Kidney (tissue), 14 donors: Measurements from ENCODE around the gene THBS2. TPM values are rescaled to one million over a fixed set of nuclear protein-coding genes. Genes with fewer than 3 reads are reported as not detected.

ENCODE experiments used
- DNase-seq, 5 donors: peaks; one replicate each; pipeline ENCODE4 v3.0.0-alpha.2; 2013 to 2020
- FAIRE-seq: peaks from 2 replicates; lab custom pipeline; 2012; peaks lifted over from hg19 to GRCh38; lab: Jason Lieb, UNC
- H3K27ac ChIP-seq, 2 donors: one replicate each; pipeline ENCODE4 v1.7.0; 2013; ENCODE audit warnings: low read depth in 2 of 2, low read length in 2 of 2, inconsistent platforms in 1 of 2
- H3K27me3 ChIP-seq: one replicate; pipeline ENCODE4 v1.7.1; 2013; ENCODE audit warnings: low read length, inconsistent platforms; ENCODE audit not compliant: control insufficient read depth, insufficient read depth
- H3K36me3 ChIP-seq, 3 donors: one replicate each; pipeline versions ENCODE4 v1.7.0 to v1.7.1; 2013; ENCODE audit warnings: low read length in 3 of 3, control low read depth in 1 of 3, inconsistent platforms in 1 of 3; ENCODE audit not compliant: insufficient read depth in 3 of 3, control insufficient read depth in 2 of 3
- H3K4me1 ChIP-seq, 3 donors: one replicate each; pipeline versions ENCODE4 v1.7.0 to v1.7.1; 2013; ENCODE audit warnings: low read length in 3 of 3, inconsistent platforms in 1 of 3, low read depth in 1 of 3; ENCODE audit not compliant: control insufficient read depth in 2 of 3, insufficient read depth in 2 of 3
- H3K4me3 ChIP-seq, 3 donors: one replicate each; pipeline versions ENCODE4 v1.7.0 to v1.8.1; 2013; ENCODE audit warnings: low read length in 3 of 3, control low read depth in 1 of 3, inconsistent platforms in 1 of 3
- H3K9ac ChIP-seq, 3 donors: one replicate each; pipeline versions ENCODE4 v1.7.0 to v1.7.1; 2013; ENCODE audit warnings: low read length in 3 of 3, control low read depth in 1 of 3, inconsistent platforms in 1 of 3
- H3K9me3 ChIP-seq, 3 donors: one replicate each; pipeline versions ENCODE4 v1.7.0 to v1.7.1; 2013; ENCODE audit warnings: low read length in 3 of 3, control low read depth in 1 of 3, inconsistent platforms in 1 of 3; ENCODE audit not compliant: control insufficient read depth in 2 of 3, insufficient read depth in 1 of 3
- intact Hi-C: fragments of 100-400 bp; cut with DNase I; formaldehyde crosslinking; loops from one replicate; pipeline ENCODE4 v1.11.1; 2022
- polyA plus RNA-seq: library from polyadenylated mRNA; stranded (reverse); fragments of 350-450 nt; fragmentation: Illumina TruSeq; extraction: RNeasy Lipid Tissue Mini Kit (QIAGEN cat#74804); gene quantifications from one replicate; pipeline ENCODE4 v1.2.3, GENCODE V29; 2014; ENCODE audit warnings: low read depth, low replicate concordance; ENCODE audit not compliant: insufficient read depth
- total RNA-seq: library from RNA; stranded (reverse); fragmentation: NEBNext Ultra II Directional; extraction: Animal tissue kit (Norgen Biotek cat#: 25700); gene quantifications from one replicate; pipeline ENCODE4 v1.2.1, GENCODE V29; 2021
- TF ChIP-seq, protein P1 (sequence below): IDR thresholded peaks from 3 replicates; pipeline ENCODE4 v1.5.1; 2012; ENCODE audit warnings: mild to moderate bottlenecking, moderate library complexity, borderline replicate concordance; ENCODE audit not compliant: insufficient read depth; ENCODE audit errors: extremely low read depth
- donor health status: control.
- donor health status: control.
- donor health status: control.
- donor health status: control.
- donor health status: control.
- donor health status: DM: yes; HTN: yes; CAD: no.
- donor health status: Normal renal cell carcinoma (clear cell type).

Gene THBS2
- total and polyA plus RNA-seq, 2 donors from 2014 or later, result 2.7 to 33.4 TPM

DNA sequence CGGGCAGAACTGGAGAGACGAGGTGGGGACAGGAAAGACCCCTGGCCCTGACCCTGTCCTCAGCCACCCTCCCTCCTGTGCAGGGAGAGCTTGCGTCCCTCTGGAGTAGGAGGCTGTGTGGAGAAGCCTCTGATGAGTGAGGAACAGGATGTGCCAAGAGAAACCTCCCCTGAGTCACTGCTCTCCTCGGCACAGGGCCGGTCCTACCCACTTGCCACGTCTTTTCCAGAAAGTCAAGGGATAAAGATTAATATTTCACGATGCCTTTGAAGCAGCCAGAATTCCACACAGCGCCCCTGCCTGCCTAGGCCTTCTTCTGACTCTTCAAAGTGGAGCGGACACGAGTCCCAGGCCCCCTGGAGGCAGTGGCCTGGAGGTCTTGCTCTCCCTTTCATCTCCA lies 34.9 kb upstream of the THBS2 start:
- DNase-seq (no peak), FAIRE-seq (no peak)
- Histone ChIP-seq H3K9me3 (no peaks in the 10 kb centered on the region), H3K27me3 (no peaks in the 10 kb centered on the region), H3K9ac (no peak overlapping the region), H3K4me3 (no peak overlapping the region), H3K4me1 (no peaks in the 10 kb centered on the region), H3K36me3 (no peaks in the 10 kb centered on the region), H3K27ac (no peak overlapping the region)
- TF ChIP-seq, protein P1, sequence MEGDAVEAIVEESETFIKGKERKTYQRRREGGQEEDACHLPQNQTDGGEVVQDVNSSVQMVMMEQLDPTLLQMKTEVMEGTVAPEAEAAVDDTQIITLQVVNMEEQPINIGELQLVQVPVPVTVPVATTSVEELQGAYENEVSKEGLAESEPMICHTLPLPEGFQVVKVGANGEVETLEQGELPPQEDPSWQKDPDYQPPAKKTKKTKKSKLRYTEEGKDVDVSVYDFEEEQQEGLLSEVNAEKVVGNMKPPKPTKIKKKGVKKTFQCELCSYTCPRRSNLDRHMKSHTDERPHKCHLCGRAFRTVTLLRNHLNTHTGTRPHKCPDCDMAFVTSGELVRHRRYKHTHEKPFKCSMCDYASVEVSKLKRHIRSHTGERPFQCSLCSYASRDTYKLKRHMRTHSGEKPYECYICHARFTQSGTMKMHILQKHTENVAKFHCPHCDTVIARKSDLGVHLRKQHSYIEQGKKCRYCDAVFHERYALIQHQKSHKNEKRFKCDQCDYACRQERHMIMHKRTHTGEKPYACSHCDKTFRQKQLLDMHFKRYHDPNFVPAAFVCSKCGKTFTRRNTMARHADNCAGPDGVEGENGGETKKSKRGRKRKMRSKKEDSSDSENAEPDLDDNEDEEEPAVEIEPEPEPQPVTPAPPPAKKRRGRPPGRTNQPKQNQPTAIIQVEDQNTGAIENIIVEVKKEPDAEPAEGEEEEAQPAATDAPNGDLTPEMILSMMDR, result no peak
- intact Hi-C loops, result no loop called here

DNA sequence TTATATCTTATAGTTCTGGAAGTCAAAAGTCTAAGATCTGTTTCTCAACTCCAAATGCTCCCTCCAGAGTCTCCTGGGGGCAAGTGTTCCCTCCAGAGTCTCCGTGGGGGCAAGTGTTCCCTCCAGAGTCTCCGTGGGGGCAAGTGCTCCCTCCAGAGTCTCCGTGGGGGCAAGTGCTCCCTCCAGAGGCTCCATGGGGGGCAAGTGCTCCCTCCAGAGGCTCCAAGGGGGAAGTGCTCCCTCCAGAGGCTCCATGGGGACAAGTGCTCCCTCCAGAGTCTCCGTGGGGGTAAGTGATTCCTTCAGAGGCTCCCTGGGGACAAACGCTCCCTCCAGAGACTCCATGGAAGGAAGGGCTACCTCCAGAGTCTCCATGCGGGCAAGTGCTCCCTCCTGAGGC lies 34.0 kb upstream of the THBS2 start:
- Histone ChIP-seq H3K36me3 (no peaks in the 10 kb centered on the region), H3K4me1 (no peaks in the 10 kb centered on the region), H3K27ac (no peak overlapping the region), H3K9ac (no peak overlapping the region), H3K27me3 (no peaks in the 10 kb centered on the region), H3K9me3 (no peaks in the 10 kb centered on the region), H3K4me3 (no peak overlapping the region)
- intact Hi-C loops, result no loop called here
- DNase-seq (no peak), FAIRE-seq (no peak)
- TF ChIP-seq, protein P1, result no peak

GRCh38 chr6:169286961-169287360 lies 33.3 kb upstream of the THBS2 start:
- no peak overlapping the region for H3K27ac ChIP-seq
- intact Hi-C loops, result no loop called here
- H3K27me3 ChIP-seq, result no peaks in the 10 kb centered on the region
- no peaks in the 10 kb centered on the region for H3K4me1 ChIP-seq
- H3K9me3 ChIP-seq, result no peaks in the 10 kb centered on the region
- H3K4me3 ChIP-seq, result no peak overlapping the region
- no peaks in the 10 kb centered on the region for H3K36me3 ChIP-seq
- no peak for DNase-seq
- TF ChIP-seq, protein P1, result no peak
- H3K9ac ChIP-seq, result no peak overlapping the region
- FAIRE-seq, result no peak

- no peaks in the 10 kb centered on the region for H3K9me3 ChIP-seq
- H3K4me1 ChIP-seq, result no peaks in the 10 kb centered on the region
- DNase-seq, result no peak
- no peaks in the 10 kb centered on the region for H3K36me3 ChIP-seq
- TF ChIP-seq, protein P1, result no peak
- no peaks in the 10 kb centered on the region for H3K27me3 ChIP-seq
- H3K9ac ChIP-seq, result no peak overlapping the region
- no peak for FAIRE-seq
- intact Hi-C loops, result no loop called here
- H3K27ac ChIP-seq, result no peak overlapping the region
- no peak overlapping the region for H3K4me3 ChIP-seq
These were observed 31.5 kb upstream of the THBS2 start for GRCh38 chr6:169285165-169285564.
